ENCODE data around the gene APBA3. TPM values are rescaled to one million over a fixed set of nuclear protein-coding genes. Genes with fewer than 3 reads are reported as not detected.

The APBA3 gene
- total RNA-seq, 2 experiments from 2014 or later: 45.8 to 50.0 TPM

- Mint-ChIP-seq H3K9me3 (no peaks in the 10 kb centered on the region), H3K4me3 (no peak overlapping the region), H3K27ac (no peak overlapping the region), H3K27me3 (no peaks in the 10 kb centered on the region), H3K36me3 (ENCODE audit: low read depth) (peaks cover 12% of the 10 kb centered on the region), H3K4me1 (ENCODE audit: low read depth) (no peaks in the 10 kb centered on the region)
- POLR2A ChIA-PET: no interaction called here
- no peak for ATAC-seq (ENCODE audit: poor library complexity)
- Histone ChIP-seq H3K27me3 (ENCODE audit: control insufficient read depth in 1 of 2, insufficient read depth in 2 of 2, low read length in 2 of 2) (no peaks in the 10 kb centered on the region), H3K9me3 (ENCODE audit: control insufficient read depth in 1 of 2, insufficient read depth in 1 of 2, low read length in 2 of 2) (no peaks in the 10 kb centered on the region), H3K4me3 (ENCODE audit: low read length) (no peak overlapping the region), H3K36me3 (ENCODE audit: insufficient read depth, low read length) (peaks cover 3% of the 10 kb centered on the region), H3K27ac (ENCODE audit: low read depth in 1 of 2, low read length in 2 of 2) (no peak overlapping the region), H3K4me1 (ENCODE audit: insufficient read depth, low read length) (no peaks in the 10 kb centered on the region)
- no peak for DNase-seq
- CTCF ChIA-PET: no interaction called here
- TF ChIP-seq, protein P1, sequence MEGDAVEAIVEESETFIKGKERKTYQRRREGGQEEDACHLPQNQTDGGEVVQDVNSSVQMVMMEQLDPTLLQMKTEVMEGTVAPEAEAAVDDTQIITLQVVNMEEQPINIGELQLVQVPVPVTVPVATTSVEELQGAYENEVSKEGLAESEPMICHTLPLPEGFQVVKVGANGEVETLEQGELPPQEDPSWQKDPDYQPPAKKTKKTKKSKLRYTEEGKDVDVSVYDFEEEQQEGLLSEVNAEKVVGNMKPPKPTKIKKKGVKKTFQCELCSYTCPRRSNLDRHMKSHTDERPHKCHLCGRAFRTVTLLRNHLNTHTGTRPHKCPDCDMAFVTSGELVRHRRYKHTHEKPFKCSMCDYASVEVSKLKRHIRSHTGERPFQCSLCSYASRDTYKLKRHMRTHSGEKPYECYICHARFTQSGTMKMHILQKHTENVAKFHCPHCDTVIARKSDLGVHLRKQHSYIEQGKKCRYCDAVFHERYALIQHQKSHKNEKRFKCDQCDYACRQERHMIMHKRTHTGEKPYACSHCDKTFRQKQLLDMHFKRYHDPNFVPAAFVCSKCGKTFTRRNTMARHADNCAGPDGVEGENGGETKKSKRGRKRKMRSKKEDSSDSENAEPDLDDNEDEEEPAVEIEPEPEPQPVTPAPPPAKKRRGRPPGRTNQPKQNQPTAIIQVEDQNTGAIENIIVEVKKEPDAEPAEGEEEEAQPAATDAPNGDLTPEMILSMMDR (IDR thresholded peaks at IDR 0.05): no peak
- intact Hi-C loops (cut with DNase I, micrococcal nuclease): no loop called here
These were observed 31.0 kb downstream of the APBA3 start for GRCh38 chr19:3730457-3730958.

DNA sequence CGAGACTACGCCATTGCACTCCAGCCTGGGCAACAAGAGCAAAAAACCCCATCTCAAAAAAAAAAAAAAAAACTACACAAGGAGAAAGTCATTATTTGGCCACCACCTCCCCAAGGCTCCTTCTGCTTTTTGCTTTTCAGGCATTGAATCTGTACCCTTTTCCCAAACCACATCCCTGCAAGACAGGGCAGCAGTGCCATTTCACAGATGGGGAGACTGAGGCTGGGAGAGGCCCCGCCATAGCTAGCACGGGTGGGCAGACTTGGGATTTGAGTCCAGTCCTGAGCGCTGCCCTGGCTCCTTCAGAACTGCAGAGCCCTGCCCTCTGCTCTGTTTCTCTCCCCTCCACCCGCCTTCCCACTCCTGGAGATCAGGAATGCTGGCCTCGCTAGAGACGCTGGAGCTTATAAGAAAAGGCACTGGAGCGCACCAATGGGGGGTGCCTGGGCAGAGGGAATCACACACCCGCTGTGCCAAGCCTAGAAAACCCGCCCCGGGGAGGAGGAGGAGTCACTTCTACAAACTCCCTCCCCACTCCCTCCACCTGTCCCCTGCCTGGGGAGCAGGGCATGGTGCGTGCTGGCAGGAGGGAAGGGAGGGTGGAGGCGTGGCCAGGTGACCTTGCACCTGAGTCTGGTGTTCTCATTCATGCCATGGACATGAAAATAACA, 35.7 kb downstream of the APBA3 start:
- no peak for ATAC-seq (ENCODE audit: poor library complexity)

GRCh38 chr19:3725121-3725520, 36.4 kb downstream of the APBA3 start:
- POLR2A ChIA-PET: interaction anchor here (1.1 to 2.0 kb wide), 2 partner anchors 37 kb away, joined by 3 to 8 read pairs; partner anchors contain the start of gene MRPL54
- ATAC-seq (ENCODE audit: poor library complexity): no peak
- no peak overlapping the region for H3K27ac Mint-ChIP-seq

More for the DNA sequence above, 35.7 kb downstream of the APBA3 start:
- H3K4me3 ChIP-seq (ENCODE audit: low read length): no peak overlapping the region
- DNase-seq: no peak
- H3K36me3 Mint-ChIP-seq (ENCODE audit: low read depth): no peaks in the 10 kb centered on the region
- peaks cover 4% of the 10 kb centered on the region for H3K27me3 Mint-ChIP-seq
- H3K36me3 ChIP-seq (ENCODE audit: insufficient read depth, low read length): no peaks in the 10 kb centered on the region
- ChIA-PET CTCF (no interaction called here), POLR2A (interaction anchor here (1.1 to 2.0 kb wide), 2 partner anchors 37 to 38 kb away, joined by 3 to 8 read pairs; partner anchors contain the start of gene MRPL54)
- H3K9me3 Mint-ChIP-seq: no peaks in the 10 kb centered on the region
- peaks cover 5 to 10% of the 10 kb centered on the region in 2 experiments for H3K27me3 ChIP-seq (ENCODE audit: control insufficient read depth in 1 of 2, insufficient read depth in 2 of 2, low read length in 2 of 2)
- TF ChIP-seq, protein P1 (IDR thresholded peaks at IDR 0.05): no peak
- H3K27ac Mint-ChIP-seq: no peak overlapping the region
- intact Hi-C loops (cut with DNase I, micrococcal nuclease): no loop called here
- peaks cover 25% of the 10 kb centered on the region for H3K4me1 ChIP-seq (ENCODE audit: insufficient read depth, low read length)
- no peak overlapping the region for H3K4me3 Mint-ChIP-seq
- H3K9me3 ChIP-seq (ENCODE audit: control insufficient read depth in 1 of 2, insufficient read depth in 1 of 2, low read length in 2 of 2): peaks cover 0 to 5% of the 10 kb centered on the region in 2 experiments
- peaks cover 4% of the 10 kb centered on the region for H3K4me1 Mint-ChIP-seq (ENCODE audit: low read depth)
- no peak overlapping the region for H3K27ac ChIP-seq (ENCODE audit: low read depth in 1 of 2, low read length in 2 of 2)

More at GRCh38 chr19:3725121-3725520, 36.4 kb downstream of the APBA3 start:
- DNase-seq: no peak
- H3K27me3 ChIP-seq (ENCODE audit: control insufficient read depth in 1 of 2, insufficient read depth in 2 of 2, low read length in 2 of 2): peaks cover 10 to 12% of the 10 kb centered on the region in 2 experiments
- intact Hi-C loops (cut with DNase I, micrococcal nuclease): no loop called here
- Mint-ChIP-seq H3K36me3 (ENCODE audit: low read depth) (no peaks in the 10 kb centered on the region), H3K9me3 (no peaks in the 10 kb centered on the region), H3K4me1 (ENCODE audit: low read depth) (peaks cover 4% of the 10 kb centered on the region), H3K27me3 (peaks cover 4% of the 10 kb centered on the region), H3K4me3 (no peak overlapping the region)
- no peak overlapping the region for H3K27ac ChIP-seq (ENCODE audit: low read depth in 1 of 2, low read length in 2 of 2)
- CTCF ChIA-PET: no interaction called here
- H3K4me3 ChIP-seq (ENCODE audit: low read length): no peak overlapping the region
- no peaks in the 10 kb centered on the region for H3K36me3 ChIP-seq (ENCODE audit: insufficient read depth, low read length)
- peaks cover 0 to 5% of the 10 kb centered on the region in 2 experiments for H3K9me3 ChIP-seq (ENCODE audit: control insufficient read depth in 1 of 2, insufficient read depth in 1 of 2, low read length in 2 of 2)
- H3K4me1 ChIP-seq (ENCODE audit: insufficient read depth, low read length): peaks cover 32% of the 10 kb centered on the region
- TF ChIP-seq, protein P1 (IDR thresholded peaks at IDR 0.05): no peak
